HEK293 (cell line): Measurements from ENCODE around the gene DDX50.

Experiments used
- BCL11A ChIP-seq: fragments of 450-650 bp; formaldehyde crosslinking; IDR thresholded peaks from 2 replicates; pipeline ENCODE4 v1.5.1; 2016; ENCODE audit warnings: low read depth, missing biosample characterization, missing genetic modification characterization
- GFI1B ChIP-seq: fragments of 450-650 bp; formaldehyde crosslinking; IDR thresholded peaks from 2 replicates; pipeline ENCODE4 v1.5.1; 2016; ENCODE audit warnings: missing biosample characterization, missing genetic modification characterization
- GLI4 ChIP-seq: fragments of 450-650 bp; formaldehyde crosslinking; IDR thresholded peaks from 2 replicates; pipeline ENCODE4 v1.5.1; 2016; ENCODE audit warnings: missing biosample characterization, missing genetic modification characterization
- HOXC10 ChIP-seq: sonication (generic); formaldehyde crosslinking; IDR thresholded peaks from 2 replicates; pipeline ENCODE4 v1.8.1; 2023; ENCODE audit warnings: mild to moderate bottlenecking, missing genetic modification reagents
- PRDM6 ChIP-seq: fragments of 450-650 bp; formaldehyde crosslinking; IDR thresholded peaks from 2 replicates; pipeline ENCODE4 v1.5.1; 2017; ENCODE audit warnings: missing biosample characterization, missing genetic modification characterization
- REPIN1 ChIP-seq: fragments of 450-650 bp; formaldehyde crosslinking; IDR thresholded peaks from 2 replicates; pipeline ENCODE4 v1.5.1; 2017; ENCODE audit warnings: missing biosample characterization, missing genetic modification characterization, low read depth
- SALL2 ChIP-seq: fragments of 450-650 bp; formaldehyde crosslinking; IDR thresholded peaks from 2 replicates; pipeline ENCODE4 v1.5.0; 2017; ENCODE audit warnings: missing biosample characterization, mild to moderate bottlenecking, missing genetic modification characterization, borderline replicate concordance
- SP3 ChIP-seq: fragments of 450-650 bp; formaldehyde crosslinking; IDR thresholded peaks from 2 replicates; pipeline ENCODE4 v1.5.1; 2016; ENCODE audit warnings: missing biosample characterization, missing genetic modification characterization
- ZBTB1 ChIP-seq: fragments of 450-650 bp; formaldehyde crosslinking; IDR thresholded peaks from 2 replicates; pipeline ENCODE4 v1.5.1; 2016; ENCODE audit warnings: missing biosample characterization, missing genetic modification characterization
- ZBTB17 ChIP-seq: fragments of 450-650 bp; formaldehyde crosslinking; IDR thresholded peaks from 2 replicates; pipeline ENCODE4 v1.5.1; 2016; ENCODE audit warnings: missing biosample characterization, missing genetic modification characterization
- ZNF16 ChIP-seq: fragments of 450-650 bp; formaldehyde crosslinking; IDR thresholded peaks from 2 replicates; pipeline ENCODE4 v1.5.1; 2016; ENCODE audit warnings: low read depth, missing biosample characterization, missing genetic modification characterization
- ZNF202 ChIP-seq: fragments of 450-650 bp; formaldehyde crosslinking; IDR thresholded peaks from 2 replicates; pipeline ENCODE4 v1.5.1; 2016; ENCODE audit warnings: missing biosample characterization, missing genetic modification characterization, borderline replicate concordance
- ZNF211 ChIP-seq: fragments of 450-650 bp; formaldehyde crosslinking; IDR thresholded peaks from 2 replicates; pipeline ENCODE4 v1.5.1; 2016; ENCODE audit warnings: low read depth, missing biosample characterization, missing genetic modification characterization
- ZNF292 ChIP-seq: fragments of 450-650 bp; formaldehyde crosslinking; IDR thresholded peaks from 2 replicates; pipeline ENCODE4 v1.5.1; 2016; ENCODE audit warnings: low read depth, missing biosample characterization, missing genetic modification characterization, borderline replicate concordance
- ZNF311 ChIP-seq: fragments of 450-650 bp; formaldehyde crosslinking; IDR thresholded peaks from 2 replicates; pipeline ENCODE4 v1.5.1; 2017; ENCODE audit warnings: missing biosample characterization, missing genetic modification characterization, borderline replicate concordance
- ZNF341 ChIP-seq: fragments of 450-650 bp; formaldehyde crosslinking; IDR thresholded peaks from 2 replicates; pipeline ENCODE4; 2016; ENCODE audit warnings: low read depth, missing biosample characterization, missing genetic modification characterization
- ZNF366 ChIP-seq: fragments of 450-650 bp; formaldehyde crosslinking; conservative IDR thresholded peaks from 2 replicates; pipeline ENCODE4 v1.5.1; 2016; ENCODE audit warnings: missing biosample characterization, missing genetic modification characterization
- ZNF394 ChIP-seq: fragments of 450-650 bp; formaldehyde crosslinking; IDR thresholded peaks from 2 replicates; pipeline ENCODE4 v1.5.1; 2016; ENCODE audit warnings: missing biosample characterization, missing genetic modification characterization, mild to moderate bottlenecking, moderate library complexity, borderline replicate concordance
- ZNF423 ChIP-seq: fragments of 450-650 bp; formaldehyde crosslinking; IDR thresholded peaks from 2 replicates; pipeline ENCODE4 v1.5.1; 2016; ENCODE audit warnings: missing biosample characterization, missing genetic modification characterization
- ZNF501 ChIP-seq: fragments of 450-650 bp; formaldehyde crosslinking; IDR thresholded peaks from 2 replicates; pipeline ENCODE4 v1.5.1; 2016; ENCODE audit warnings: missing biosample characterization, missing genetic modification characterization
- ZNF510 ChIP-seq: fragments of 450-650 bp; formaldehyde crosslinking; IDR thresholded peaks from 2 replicates; pipeline ENCODE4 v1.5.1; 2018; ENCODE audit warnings: mild to moderate bottlenecking, missing genetic modification characterization, missing biosample characterization; ENCODE audit not compliant: insufficient replicate concordance
- ZNF530 ChIP-seq: fragments of 450-650 bp; formaldehyde crosslinking; IDR thresholded peaks from 2 replicates; pipeline ENCODE4 v1.5.1; 2016; ENCODE audit warnings: low read depth, missing biosample characterization, missing genetic modification characterization
- ZNF555 ChIP-seq: fragments of 450-650 bp; formaldehyde crosslinking; conservative IDR thresholded peaks from 2 replicates; pipeline ENCODE4 v1.5.1; 2017; ENCODE audit warnings: missing biosample characterization, mild to moderate bottlenecking, missing genetic modification characterization, inconsistent platforms
- ZNF621 ChIP-seq: fragments of 450-650 bp; formaldehyde crosslinking; IDR thresholded peaks from 2 replicates; pipeline ENCODE4 v1.5.1; 2017; ENCODE audit warnings: missing biosample characterization, missing genetic modification characterization
- ZNF664 ChIP-seq: fragments of 450-650 bp; formaldehyde crosslinking; IDR thresholded peaks from 2 replicates; pipeline ENCODE4 v1.5.1; 2016; ENCODE audit warnings: missing biosample characterization, missing genetic modification characterization
- ZNF76 ChIP-seq: fragments of 450-650 bp; formaldehyde crosslinking; IDR thresholded peaks from 2 replicates; pipeline ENCODE4; 2016; ENCODE audit warnings: low read depth, missing biosample characterization, missing genetic modification characterization, borderline replicate concordance
- ZNF830 ChIP-seq: fragments of 450-650 bp; IDR thresholded peaks from 2 replicates; pipeline ENCODE4 v1.5.0; 2018; ENCODE audit warnings: missing biosample characterization, missing genetic modification characterization, low read depth, mild to moderate bottlenecking, moderate library complexity
- TF ChIP-seq, protein P1 (sequence below): fragments of 450-650 bp; formaldehyde crosslinking; IDR thresholded peaks from 2 replicates; pipeline ENCODE4 v1.5.1; 2016; ENCODE audit warnings: missing biosample characterization, missing genetic modification characterization
- TF ChIP-seq, protein P2 (sequence below): fragments of 450-650 bp; formaldehyde crosslinking; IDR thresholded peaks from 2 replicates; pipeline ENCODE4 v1.5.1; 2016; ENCODE audit warnings: missing biosample characterization, missing genetic modification characterization
- TF ChIP-seq, protein P3 (sequence below): fragments of 450-650 bp; formaldehyde crosslinking; IDR thresholded peaks from 2 replicates; pipeline ENCODE4 v1.5.1; 2016; ENCODE audit warnings: missing biosample characterization, missing genetic modification characterization

The DDX50 gene

GRCh38 chr10:68901105-68901927 is at the start of gene DDX50 (continued):
- TF ChIP-seq ZNF341, result peak; percentile 95
- no peak for TF ChIP-seq GLI4
- no peak for TF ChIP-seq SALL2 (tag by site-specific recombination)
- TF ChIP-seq ZNF311 (tag by site-specific recombination), result no peak
- peak; percentile 74 for TF ChIP-seq SP3 (tag by site-specific recombination)
- TF ChIP-seq BCL11A (tag by site-specific recombination), result 0 out of 2 replicates have a peak, but pooled peaks have one; percentile 29
- peak; percentile 64 for TF ChIP-seq ZNF501
- TF ChIP-seq ZNF202 (tag by site-specific recombination), result no peak
- peak; percentile 49; the same call in 1 of the 2 replicates for TF ChIP-seq ZBTB17 (tag by site-specific recombination)
- TF ChIP-seq ZNF510 (tag by site-specific recombination), result no peak
- TF ChIP-seq ZNF211 (tag by site-specific recombination), result no peak
- TF ChIP-seq ZNF664 (tag by site-specific recombination), result 0 out of 2 replicates have a peak, but pooled peaks have one; percentile 14
- TF ChIP-seq ZNF621 (tag by site-specific recombination), result no peak
- no peak for TF ChIP-seq ZNF292
- 0 out of 2 replicates have a peak, but pooled peaks have one; percentile 44 for TF ChIP-seq REPIN1
- TF ChIP-seq ZNF16, result no peak
- TF ChIP-seq, protein P1, sequence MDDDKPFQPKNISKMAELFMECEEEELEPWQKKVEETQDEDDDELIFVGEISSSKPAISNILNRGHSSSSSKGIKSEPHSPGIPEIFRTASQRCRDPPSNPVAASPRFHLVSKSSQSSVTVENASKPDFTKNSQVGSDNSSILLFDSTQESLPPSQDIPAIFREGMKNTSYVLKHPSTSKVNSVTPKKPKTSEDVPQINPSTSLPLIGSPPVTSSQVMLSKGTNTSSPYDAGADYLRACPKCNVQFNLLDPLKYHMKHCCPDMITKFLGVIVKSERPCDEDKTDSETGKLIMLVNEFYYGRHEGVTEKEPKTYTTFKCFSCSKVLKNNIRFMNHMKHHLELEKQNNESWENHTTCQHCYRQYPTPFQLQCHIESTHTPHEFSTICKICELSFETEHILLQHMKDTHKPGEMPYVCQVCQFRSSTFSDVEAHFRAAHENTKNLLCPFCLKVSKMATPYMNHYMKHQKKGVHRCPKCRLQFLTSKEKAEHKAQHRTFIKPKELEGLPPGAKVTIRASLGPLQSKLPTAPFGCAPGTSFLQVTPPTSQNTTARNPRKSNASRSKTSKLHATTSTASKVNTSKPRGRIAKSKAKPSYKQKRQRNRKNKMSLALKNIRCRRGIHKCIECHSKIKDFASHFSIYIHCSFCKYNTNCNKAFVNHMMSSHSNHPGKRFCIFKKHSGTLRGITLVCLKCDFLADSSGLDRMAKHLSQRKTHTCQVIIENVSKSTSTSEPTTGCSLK (tag by site-specific recombination), result no peak
- no peak for TF ChIP-seq HOXC10 (CRISPR knock-in tag)
- no peak for TF ChIP-seq ZNF423 (tag by site-specific recombination)
- TF ChIP-seq, protein P2, sequence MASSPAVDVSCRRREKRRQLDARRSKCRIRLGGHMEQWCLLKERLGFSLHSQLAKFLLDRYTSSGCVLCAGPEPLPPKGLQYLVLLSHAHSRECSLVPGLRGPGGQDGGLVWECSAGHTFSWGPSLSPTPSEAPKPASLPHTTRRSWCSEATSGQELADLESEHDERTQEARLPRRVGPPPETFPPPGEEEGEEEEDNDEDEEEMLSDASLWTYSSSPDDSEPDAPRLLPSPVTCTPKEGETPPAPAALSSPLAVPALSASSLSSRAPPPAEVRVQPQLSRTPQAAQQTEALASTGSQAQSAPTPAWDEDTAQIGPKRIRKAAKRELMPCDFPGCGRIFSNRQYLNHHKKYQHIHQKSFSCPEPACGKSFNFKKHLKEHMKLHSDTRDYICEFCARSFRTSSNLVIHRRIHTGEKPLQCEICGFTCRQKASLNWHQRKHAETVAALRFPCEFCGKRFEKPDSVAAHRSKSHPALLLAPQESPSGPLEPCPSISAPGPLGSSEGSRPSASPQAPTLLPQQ (tag by site-specific recombination), result peak; percentile 43
- no peak for TF ChIP-seq ZNF76 (tag by site-specific recombination)
- peak; percentile 44; the same call in 1 of the 2 replicates for TF ChIP-seq ZNF394 (tag by site-specific recombination)
- TF ChIP-seq ZNF530, result no peak; the same call in 1 of the 2 replicates
- no peak for TF ChIP-seq ZNF555 (tag by site-specific recombination)
- no peak for TF ChIP-seq ZBTB1 (tag by site-specific recombination)
- TF ChIP-seq, protein P3, sequence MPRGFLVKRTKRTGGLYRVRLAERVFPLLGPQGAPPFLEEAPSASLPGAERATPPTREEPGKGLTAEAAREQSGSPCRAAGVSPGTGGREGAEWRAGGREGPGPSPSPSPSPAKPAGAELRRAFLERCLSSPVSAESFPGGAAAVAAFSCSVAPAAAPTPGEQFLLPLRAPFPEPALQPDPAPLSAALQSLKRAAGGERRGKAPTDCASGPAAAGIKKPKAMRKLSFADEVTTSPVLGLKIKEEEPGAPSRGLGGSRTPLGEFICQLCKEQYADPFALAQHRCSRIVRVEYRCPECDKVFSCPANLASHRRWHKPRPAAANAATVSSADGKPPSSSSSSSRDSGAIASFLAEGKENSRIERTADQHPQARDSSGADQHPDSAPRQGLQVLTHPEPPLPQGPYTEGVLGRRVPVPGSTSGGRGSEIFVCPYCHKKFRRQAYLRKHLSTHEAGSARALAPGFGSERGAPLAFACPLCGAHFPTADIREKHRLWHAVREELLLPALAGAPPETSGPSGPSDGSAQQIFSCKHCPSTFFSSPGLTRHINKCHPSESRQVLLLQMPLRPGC (tag by site-specific recombination), result 0 out of 2 replicates have a peak, but pooled peaks have one; percentile 33
- no peak for TF ChIP-seq ZNF830
- no peak for TF ChIP-seq PRDM6
- TF ChIP-seq GFI1B (tag by site-specific recombination), result no peak
- no peak; the same call in 1 of the 2 replicates for TF ChIP-seq ZNF366 (tag by site-specific recombination)
